Measurements from ENCODE around the gene PRR18. TPM values are rescaled to one million over a fixed set of nuclear protein-coding genes. Genes with fewer than 3 reads are reported as not detected.

PRR18 gene
- total RNA-seq, 1 donor from 2014 or later = 0.14 TPM

DNA sequence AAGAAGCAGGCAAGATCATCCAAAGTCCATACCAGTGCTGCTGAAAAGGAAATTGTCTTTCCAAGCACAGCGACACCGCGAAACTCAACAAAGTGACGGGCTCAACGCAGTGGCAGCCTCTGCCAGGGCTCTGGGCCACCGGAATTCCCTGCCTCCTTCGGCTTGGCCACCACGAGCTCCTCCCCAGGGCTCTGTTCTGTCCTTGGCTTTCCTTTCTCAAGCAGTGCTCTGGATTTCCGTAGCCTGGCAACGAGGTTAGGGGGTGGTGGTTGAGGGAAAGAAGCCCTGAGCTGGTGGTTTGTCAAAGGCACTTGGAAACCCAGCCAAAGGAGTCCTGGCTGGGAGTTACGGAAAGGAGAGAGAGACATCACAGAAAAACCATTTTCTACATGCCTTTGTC lies 31.2 kb downstream of the PRR18 start:
- no peak for FAIRE-seq
- no peak overlapping the region for H3K4me3 ChIP-seq (ENCODE audit: insufficient read depth, low read depth, low read length)
- peak overlapping the region; percentile 29 for H3K4me2 ChIP-seq (ENCODE audit: low read length)
- no peaks in the 10 kb centered on the region for H3K36me3 Mint-ChIP-seq (ENCODE audit: low read depth, unreplicated experiment)
- DNase-seq (ENCODE audit: low read depth) = peak; percentile 63
- H3K79me2 ChIP-seq (ENCODE audit: insufficient read depth, low read length) = no peaks in the 10 kb centered on the region
- H2AFZ ChIP-seq (ENCODE audit: low read depth, low read length) = peak overlapping the region; percentile 0
- H3K27me3 Mint-ChIP-seq (ENCODE audit: low read depth, unreplicated experiment) = peaks cover 37% of the 10 kb centered on the region
- H3K9ac ChIP-seq (ENCODE audit: low read length) = no peak overlapping the region
- TF ChIP-seq EZH2 (IDR thresholded peaks at IDR 0.05; ENCODE audit: insufficient read depth, low read length) = no peak
- TF ChIP-seq, protein P1, sequence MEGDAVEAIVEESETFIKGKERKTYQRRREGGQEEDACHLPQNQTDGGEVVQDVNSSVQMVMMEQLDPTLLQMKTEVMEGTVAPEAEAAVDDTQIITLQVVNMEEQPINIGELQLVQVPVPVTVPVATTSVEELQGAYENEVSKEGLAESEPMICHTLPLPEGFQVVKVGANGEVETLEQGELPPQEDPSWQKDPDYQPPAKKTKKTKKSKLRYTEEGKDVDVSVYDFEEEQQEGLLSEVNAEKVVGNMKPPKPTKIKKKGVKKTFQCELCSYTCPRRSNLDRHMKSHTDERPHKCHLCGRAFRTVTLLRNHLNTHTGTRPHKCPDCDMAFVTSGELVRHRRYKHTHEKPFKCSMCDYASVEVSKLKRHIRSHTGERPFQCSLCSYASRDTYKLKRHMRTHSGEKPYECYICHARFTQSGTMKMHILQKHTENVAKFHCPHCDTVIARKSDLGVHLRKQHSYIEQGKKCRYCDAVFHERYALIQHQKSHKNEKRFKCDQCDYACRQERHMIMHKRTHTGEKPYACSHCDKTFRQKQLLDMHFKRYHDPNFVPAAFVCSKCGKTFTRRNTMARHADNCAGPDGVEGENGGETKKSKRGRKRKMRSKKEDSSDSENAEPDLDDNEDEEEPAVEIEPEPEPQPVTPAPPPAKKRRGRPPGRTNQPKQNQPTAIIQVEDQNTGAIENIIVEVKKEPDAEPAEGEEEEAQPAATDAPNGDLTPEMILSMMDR (IDR thresholded peaks at IDR 0.05; ENCODE audit: insufficient read depth, low read depth, low read length) = no peak
- no peaks in the 10 kb centered on the region for H3K4me1 Mint-ChIP-seq (ENCODE audit: low read depth, unreplicated experiment)
- H3K36me3 ChIP-seq (ENCODE audit: insufficient read depth, low read length) = no peaks in the 10 kb centered on the region
- no peaks in the 10 kb centered on the region for H3K4me1 ChIP-seq (ENCODE audit: insufficient read depth, low read length)
- H3K4me3 Mint-ChIP-seq (ENCODE audit: unreplicated experiment) = no peak overlapping the region
- H3K27ac Mint-ChIP-seq (ENCODE audit: unreplicated experiment) = no peak overlapping the region
- H4K20me1 ChIP-seq (ENCODE audit: insufficient read depth, low read length) = no peaks in the 10 kb centered on the region
- H3K9me3 Mint-ChIP-seq (ENCODE audit: unreplicated experiment) = no peaks in the 10 kb centered on the region
- no peak overlapping the region for H3K27ac ChIP-seq (ENCODE audit: low read depth, low read length)
- no peaks in the 10 kb centered on the region for H3K9me3 ChIP-seq (ENCODE audit: insufficient read depth, low read depth, low read length)
- H3K27me3 ChIP-seq (ENCODE audit: insufficient read depth, low read length) = peaks cover 7% of the 10 kb centered on the region

DNA sequence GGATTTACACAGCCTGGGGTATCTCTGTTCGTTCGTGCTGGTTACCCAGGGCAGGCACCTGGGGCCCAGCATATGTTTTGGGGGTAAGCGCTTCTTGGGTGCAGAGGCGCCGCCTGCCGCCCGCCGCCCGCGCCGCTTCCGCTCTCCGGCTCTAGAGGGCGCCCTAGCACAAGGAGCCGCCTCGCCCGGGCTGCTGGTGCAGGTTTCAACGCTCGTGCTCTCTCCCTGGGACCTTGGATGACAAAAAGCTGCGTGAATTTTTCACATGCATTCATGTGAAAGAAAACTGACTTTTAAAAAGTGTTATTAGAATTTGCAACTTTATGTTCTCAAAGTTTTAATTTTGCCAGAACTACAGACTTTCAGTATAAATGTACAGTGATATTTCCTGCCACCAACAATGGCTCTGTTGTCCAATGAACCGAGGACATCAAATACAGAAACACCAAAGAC lies 32.5 kb downstream of the PRR18 start:
- FAIRE-seq = no peak

More for the DNA sequence above, 32.5 kb downstream of the PRR18 start:
- Mint-ChIP-seq H3K27ac (ENCODE audit: unreplicated experiment) (no peak overlapping the region), H3K4me3 (ENCODE audit: unreplicated experiment) (no peak overlapping the region), H3K27me3 (ENCODE audit: low read depth, unreplicated experiment) (peaks cover 35% of the 10 kb centered on the region), H3K9me3 (ENCODE audit: unreplicated experiment) (no peaks in the 10 kb centered on the region), H3K36me3 (ENCODE audit: low read depth, unreplicated experiment) (no peaks in the 10 kb centered on the region), H3K4me1 (ENCODE audit: low read depth, unreplicated experiment) (no peaks in the 10 kb centered on the region)
- Histone ChIP-seq H3K9ac (ENCODE audit: low read length) (no peak overlapping the region), H3K36me3 (ENCODE audit: insufficient read depth, low read length) (no peaks in the 10 kb centered on the region), H3K27me3 (ENCODE audit: insufficient read depth, low read length) (peaks cover 7% of the 10 kb centered on the region), H2AFZ (ENCODE audit: low read depth, low read length) (no peak overlapping the region), H3K27ac (ENCODE audit: low read depth, low read length) (no peak overlapping the region), H3K79me2 (ENCODE audit: insufficient read depth, low read length) (no peaks in the 10 kb centered on the region), H3K4me3 (ENCODE audit: insufficient read depth, low read depth, low read length) (no peak overlapping the region), H4K20me1 (ENCODE audit: insufficient read depth, low read length) (no peaks in the 10 kb centered on the region), H3K4me1 (ENCODE audit: insufficient read depth, low read length) (no peaks in the 10 kb centered on the region), H3K4me2 (ENCODE audit: low read length) (no peak overlapping the region), H3K9me3 (ENCODE audit: insufficient read depth, low read depth, low read length) (no peaks in the 10 kb centered on the region)
- TF ChIP-seq EZH2 (IDR thresholded peaks at IDR 0.05; ENCODE audit: insufficient read depth, low read length) = no peak
- TF ChIP-seq, protein P1 (IDR thresholded peaks at IDR 0.05; ENCODE audit: insufficient read depth, low read depth, low read length) = peak; percentile 71
- DNase-seq (ENCODE audit: low read depth) = no peak

All from astrocyte (in vitro differentiated cells and primary cell).